SW480 (cell line): ENCODE measurements around the gene ARNT2.

Experiments
- DNase-seq: peaks from one replicate; pipeline ENCODE4 v3.0.0-alpha.2; 2016; ENCODE audit warnings: low spot score

The ARNT2 gene

DNA sequence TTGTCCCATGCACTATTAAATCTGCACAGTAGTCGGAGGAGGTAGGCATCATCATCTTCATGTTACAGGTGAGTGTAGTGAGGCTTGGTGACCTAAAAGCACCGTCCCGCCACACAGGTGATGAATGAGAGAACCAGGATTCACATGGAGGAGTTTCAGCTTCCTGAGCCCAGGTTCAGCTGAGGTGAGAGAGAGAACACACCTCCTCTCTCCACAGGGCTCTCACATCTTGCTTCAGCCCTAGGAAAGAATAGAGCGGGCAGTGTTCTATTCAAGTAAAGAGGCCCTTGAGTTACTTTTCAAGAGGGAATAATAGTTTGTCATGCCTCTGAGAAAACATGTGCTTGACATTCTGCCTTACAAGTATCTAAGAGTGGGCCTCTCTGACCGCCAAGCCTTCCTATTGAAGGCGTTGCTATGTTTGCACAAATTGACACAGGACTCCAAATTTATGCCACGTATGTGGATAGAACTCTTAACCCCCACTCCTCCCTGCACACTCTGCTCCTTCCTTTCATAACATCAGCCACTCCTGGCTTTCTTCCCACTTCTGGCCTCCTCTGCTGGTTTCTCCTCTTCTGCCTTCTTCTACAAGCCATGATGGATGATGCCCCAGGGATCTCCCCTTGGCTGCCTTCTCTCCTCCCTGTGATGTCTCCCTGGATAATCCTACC lies 152.6 kb downstream of the ARNT2 start:
- no peak for DNase-seq

DNA sequence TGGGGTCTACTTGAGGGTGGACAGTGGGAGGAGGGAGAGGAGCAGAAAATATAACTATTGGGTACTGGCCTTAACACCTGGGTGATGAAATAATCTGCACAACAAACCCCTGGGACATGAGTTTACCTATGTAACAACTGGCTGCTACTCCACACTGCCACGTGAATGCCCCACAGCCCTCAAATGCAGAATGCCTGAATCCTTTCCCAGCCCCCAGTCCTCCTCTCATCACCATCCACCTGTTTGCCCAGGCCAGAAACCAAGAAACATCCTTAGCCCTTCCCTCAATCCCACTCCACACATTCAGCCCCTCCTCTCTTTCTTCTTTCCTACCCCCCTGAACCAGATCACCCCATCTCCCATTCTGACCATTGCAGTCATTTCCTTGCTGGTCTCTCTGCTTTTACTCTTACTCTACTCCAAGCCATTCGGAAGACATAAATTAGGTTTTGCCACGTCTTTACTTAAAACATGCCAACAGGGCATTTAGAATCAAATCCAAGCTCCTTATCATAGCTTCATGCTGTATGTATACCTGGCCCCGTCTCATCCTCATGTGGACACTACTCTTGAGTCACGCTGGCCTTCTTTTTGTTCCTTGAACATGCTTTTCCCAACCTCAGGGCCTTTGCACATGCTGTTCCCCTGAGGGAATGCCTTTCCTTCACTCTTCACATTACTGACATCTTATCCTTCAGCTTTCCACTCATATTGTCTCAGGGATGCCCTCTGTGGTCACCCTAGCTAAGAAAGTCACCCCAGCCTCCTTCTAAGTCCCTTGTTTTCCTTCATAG lies 153.5 kb downstream of the ARNT2 start:
- DNase-seq = no peak

- no peak for DNase-seq
These were observed 154.6 kb downstream of the ARNT2 start for GRCh38 chr15:80558631-80559319.

GRCh38 chr15:80559320-80559693 lies 155.1 kb downstream of the ARNT2 start:
- DNase-seq = no peak

DNA sequence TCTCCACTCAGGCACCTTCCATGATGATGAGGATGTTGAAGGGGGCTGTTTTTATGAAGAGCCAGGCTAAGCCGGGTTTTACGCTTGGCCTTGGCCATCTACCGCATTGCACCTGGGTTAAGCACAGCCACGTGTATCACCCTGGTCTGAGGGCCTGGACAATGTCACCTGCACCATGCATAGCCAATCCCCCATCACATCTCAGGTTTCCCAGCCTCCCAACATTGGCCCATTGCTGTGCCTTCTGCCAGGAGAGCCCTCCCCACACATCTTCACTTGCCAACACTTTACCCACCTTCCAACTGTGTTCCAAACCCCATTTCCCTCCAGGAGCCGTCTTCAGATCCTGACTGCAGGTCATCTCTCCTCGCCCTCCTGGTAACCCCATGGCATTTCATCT lies 155.6 kb downstream of the ARNT2 start:
- DNase-seq = no peak

DNA sequence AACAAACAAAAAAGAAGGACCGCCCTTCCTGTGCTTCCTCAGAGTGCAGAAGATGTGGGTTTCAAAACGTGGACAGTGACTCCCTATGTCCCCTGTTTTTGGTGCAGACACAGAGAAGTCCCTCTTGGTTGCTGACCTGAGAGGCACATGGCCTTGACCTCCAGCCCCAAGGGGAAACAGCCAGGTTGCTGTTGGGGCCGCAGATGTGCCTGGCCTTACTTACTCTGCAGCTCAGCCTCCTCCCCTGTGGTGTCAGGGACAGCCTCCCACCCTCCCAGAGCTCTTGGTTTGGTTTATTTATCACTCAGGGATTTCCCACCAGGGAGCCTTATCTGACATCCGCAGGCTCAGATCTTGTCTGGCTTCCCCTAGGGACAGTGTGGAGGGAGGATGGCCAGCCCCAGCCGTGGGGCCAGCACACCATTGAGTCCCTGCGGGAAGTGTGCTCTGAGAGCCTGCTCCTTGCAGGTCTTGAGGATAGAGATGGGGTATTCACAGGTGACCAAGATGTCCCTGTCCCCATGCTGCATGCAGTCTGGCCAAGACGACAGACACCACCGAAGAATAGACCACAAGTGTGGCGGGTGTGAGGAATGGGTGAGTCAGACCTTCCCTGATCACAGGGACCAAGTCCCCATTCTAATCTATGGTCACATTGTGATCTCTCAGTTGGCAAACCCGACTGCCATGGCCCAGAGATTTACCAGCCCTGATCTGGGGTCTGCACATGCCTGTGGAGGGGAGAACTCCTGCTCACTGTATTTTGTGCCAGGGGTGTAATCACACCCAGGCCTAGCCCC lies 156.6 kb downstream of the ARNT2 start:
- DNase-seq = no peak

DNA sequence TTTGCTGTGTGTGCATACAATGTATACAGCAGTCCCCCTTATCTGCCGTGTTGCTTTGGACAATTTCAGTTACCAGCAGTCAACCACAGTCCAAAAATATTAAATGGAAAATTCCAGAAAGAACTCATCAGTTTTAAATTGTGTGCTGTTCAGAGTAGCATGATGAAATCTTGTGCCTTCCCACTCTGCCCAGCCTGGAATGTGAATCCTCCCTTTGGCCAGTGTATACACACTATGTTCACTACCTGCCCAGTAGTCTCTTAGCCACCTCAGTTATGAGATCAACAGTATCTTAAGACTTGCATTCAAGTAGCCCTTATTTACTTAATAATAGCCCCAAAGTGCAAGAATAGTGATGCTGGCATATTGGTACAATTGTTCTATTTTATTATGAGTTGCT lies 157.3 kb downstream of the ARNT2 start:
- DNase-seq = no peak

GRCh38 chr15:80562033-80562432 lies 157.9 kb downstream of the ARNT2 start:
- DNase-seq = no peak

DNA sequence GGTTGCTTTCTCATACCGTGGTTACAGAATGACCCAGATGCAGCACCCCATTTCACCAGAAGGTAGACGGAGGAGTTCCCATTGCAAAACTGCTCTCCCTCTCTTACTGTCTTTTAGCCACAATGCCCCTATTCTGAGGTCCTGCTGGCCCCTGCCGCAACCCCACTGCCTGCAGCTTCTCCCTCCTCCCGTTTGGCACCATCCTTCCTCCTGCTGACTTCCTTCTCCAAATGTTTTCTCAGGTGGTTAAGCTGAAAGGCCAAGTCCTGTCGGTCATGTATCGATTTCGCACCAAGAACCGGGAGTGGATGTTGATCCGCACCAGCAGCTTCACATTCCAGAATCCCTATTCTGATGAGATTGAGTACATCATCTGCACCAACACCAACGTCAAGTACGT lies 158.7 kb downstream of the ARNT2 start:
- DNase-seq = no peak

DNA sequence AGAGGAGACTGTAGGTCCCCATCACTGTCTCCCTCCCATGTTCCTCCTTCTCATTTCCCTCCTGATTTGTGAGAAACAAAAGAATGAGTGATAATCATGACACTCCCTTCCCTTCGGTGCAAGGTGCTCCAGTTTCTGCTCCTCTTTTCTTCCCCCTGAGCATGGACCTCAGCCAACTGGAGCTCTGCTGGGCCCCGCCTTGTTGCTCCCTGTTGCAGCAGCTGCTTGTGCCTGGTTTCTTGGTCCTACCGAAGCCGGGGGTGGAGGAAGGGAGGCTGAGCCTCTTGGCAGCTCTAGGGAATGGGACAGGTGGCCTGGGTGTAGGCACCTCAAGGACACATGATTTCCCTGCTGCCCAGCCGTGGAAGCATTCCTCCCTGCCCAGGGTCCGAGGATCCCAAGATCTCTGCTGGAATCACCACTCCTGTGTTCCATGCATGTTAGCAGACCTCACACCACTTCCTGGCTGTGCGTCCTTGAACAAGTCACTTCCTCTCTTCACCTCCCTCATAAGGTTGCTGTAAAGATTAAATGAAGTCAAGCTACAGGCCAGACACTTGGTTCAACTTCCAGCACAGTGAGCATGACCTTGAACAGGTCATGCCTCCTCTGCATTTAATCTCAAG lies 159.3 kb downstream of the ARNT2 start:
- no peak for DNase-seq

DNA sequence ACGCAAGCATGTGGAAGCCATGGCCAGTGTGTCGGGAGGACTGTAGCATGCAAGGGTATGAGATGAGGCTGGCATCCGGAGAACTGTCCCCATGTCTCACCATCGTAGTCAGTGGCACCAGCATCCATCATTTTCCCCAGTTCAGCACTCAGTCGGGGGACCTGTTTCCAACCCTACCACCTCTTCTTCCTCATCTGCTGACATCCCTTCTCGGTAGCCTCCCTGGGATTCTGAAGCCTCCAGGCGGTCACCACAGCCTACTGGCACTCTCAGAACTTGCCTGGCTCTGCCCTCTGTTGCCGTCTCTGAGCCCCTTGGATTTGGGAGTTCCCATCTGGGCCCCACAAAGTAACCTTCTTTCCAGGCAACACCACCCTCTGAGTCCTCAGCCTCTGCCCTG lies 159.9 kb downstream of the ARNT2 start:
- no peak for DNase-seq

DNA sequence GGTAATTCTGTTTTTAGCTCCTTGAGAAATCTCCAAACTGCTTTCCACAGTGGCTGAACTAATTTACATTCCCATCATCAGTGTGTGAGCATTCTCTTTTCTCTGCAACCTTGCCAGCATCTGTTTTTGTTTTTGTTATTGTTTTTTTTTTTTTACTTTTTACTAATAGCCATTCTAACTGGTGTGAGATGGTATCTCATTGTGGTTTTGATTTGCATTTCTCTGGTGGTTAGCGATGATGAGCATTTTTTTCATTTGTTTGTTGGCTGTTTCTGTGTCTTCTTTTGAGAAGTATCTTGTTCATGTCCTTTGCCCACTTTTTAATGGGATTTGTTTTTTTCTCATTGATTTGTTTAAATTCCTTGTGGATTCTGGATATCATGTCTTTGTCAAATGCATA lies 161.2 kb downstream of the ARNT2 start:
- DNase-seq = no peak

DNA sequence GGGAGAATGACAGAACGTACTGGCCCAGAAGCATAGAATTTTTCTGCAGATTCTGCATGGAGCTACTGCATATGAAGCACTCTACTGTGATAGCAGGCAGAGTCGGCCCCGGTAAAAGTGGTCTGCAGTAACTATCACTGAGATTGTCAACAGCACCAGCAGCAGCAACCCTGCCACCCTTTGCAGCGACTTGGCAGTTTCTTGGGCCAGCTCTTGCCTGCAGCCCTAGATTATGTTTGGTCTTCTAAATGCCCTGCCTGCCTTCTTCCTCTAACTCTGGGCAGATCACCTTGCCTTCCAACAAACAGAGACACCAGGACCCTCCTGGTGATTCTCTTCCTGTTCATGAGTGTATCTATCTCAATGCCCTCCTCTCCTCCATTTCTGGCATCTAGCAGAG lies 161.8 kb downstream of the ARNT2 start:
- DNase-seq = no peak

GRCh38 chr15:80567721-80568157 lies 163.6 kb downstream of the ARNT2 start:
- peak; percentile 65 for DNase-seq

GRCh38 chr15:80568298-80568697 lies 164.1 kb downstream of the ARNT2 start:
- DNase-seq = no peak

GRCh38 chr15:80568876-80569605 lies 164.9 kb downstream of the ARNT2 start:
- DNase-seq = no peak

DNA sequence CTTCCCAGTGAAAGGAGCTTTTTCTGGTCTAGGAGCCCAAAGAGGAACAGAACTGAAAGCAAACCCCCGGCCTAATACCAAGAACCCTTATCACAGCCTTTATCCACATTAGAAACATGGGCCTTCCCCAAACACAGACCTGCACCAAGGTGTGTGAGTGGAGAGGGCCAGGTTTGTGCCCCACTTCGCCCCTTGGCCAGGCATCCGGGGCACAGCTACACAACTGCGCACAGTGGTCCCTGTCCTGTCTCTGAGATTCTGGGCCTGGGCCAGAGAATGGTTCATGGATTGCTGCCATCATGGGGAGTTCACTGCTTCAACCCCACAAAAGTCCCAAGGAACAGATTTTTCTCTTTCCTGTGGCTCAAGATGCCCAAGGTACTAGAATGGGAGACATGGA lies 165.5 kb downstream of the ARNT2 start:
- no peak for DNase-seq

DNA sequence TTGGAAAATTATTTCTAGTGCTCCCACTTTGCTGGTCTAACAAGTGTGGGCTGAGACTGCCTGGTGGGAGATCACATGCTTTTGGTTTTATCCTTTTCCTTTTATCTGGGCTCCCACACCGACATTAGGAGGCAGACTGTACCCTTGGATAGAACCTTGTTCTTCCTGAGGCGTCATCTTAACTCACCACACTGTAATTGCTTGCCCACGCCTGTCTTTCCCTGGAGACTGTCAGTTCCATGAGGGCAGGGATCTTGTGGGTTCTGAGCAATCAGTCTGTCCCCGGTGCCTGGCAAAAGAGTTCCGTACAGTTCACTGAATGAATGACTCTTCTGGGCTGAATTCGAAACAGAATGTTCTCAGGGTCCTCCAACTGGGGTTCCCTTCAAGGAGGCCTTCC lies 166.4 kb downstream of the ARNT2 start:
- no peak for DNase-seq

DNA sequence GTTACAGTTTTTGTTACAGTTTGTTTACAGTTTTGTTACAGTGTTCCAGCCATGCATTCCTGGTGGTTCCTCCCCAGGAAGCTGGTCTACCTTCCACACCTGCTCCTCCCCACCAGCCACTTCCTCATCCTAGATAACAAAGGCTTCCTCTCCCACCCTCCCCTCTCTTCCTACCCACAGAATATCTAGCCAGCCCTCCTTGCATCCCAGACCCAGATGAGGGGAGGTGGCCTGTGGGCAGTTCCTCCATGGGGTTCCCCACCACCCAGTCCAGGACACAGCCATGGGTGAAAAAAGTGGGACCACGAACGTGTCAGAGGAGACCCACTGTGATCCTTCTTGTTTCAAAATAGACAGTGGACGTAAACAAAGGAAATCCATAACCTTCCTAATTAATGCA lies 168.2 kb downstream of the ARNT2 start:
- no peak for DNase-seq

GRCh38 chr15:80573606-80574005 lies 169.4 kb downstream of the ARNT2 start:
- no peak for DNase-seq

DNA sequence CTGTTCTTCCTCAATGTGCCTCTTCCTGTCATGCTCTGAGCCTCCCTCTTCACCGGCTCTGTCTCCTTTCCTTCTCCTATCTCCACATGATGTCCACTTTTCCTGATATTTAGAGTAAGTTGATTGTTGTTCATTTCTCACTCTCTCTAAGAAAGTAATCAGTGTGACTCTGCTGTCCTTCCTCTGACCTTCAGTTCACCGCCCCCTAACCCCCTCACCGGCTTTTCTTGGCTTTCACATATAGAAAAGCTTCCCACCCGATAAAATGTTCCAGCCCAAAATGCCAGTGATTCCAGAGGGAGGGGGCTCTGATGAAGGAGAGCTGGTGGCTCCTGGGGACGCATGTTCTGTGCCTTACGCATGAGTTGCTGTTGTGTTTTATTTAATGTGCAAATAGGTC lies 170.4 kb downstream of the ARNT2 start:
- no peak for DNase-seq
